Body of pancreas (tissue), 4 donors: ENCODE measurements around the gene NKAIN2. TPM values are rescaled to one million over a fixed set of nuclear protein-coding genes. Genes with fewer than 3 reads are reported as not detected.

Experiments
- ATAC-seq: fragments of 150-250 bp; one replicate; pipeline ENCODE4 v1.9.1; 2016
- DNase-seq, 4 donors: peaks; one replicate each; pipeline ENCODE4 v3.0.0-alpha.2; 2019
- H3K27ac ChIP-seq, 4 donors: fragments of 200-600 bp; sonication (generic); 1 replicate in 3 of 4; 2 replicates in 1 of 4; pipeline versions ENCODE4 v1.5.1 to v1.6.1; 2016 to 2019; ENCODE audit warnings: mild to moderate bottlenecking in 1 of 4, mixed read lengths in 1 of 4, moderate library complexity in 1 of 4
- H3K27me3 ChIP-seq, 2 donors: fragments of 200-600 bp; sonication (generic); one replicate each; pipeline ENCODE4 v1.6.0; 2016; ENCODE audit warnings: mild to moderate bottlenecking in 1 of 2
- H3K36me3 ChIP-seq, 2 donors: fragments of 200-600 bp; sonication (generic); replicated peaks in 1 of 2; 2 replicates each; pipeline ENCODE4 v1.5.1; 2016; ENCODE audit warnings: low read depth in 2 of 2; ENCODE audit not compliant: insufficient read depth in 1 of 2
- H3K4me1 ChIP-seq: fragments of 200-600 bp; sonication (generic); one replicate; pipeline ENCODE4 v1.6.0; 2016
- H3K4me3 ChIP-seq, 2 donors: fragments of 200-600 bp; sonication (generic); 1 replicate in 1 of 2; 2 replicates in 1 of 2; pipeline ENCODE4 v1.5.1; 2016 to 2019
- H3K9me3 ChIP-seq, 3 donors: fragments of 200-600 bp; sonication (generic); 1 replicate in 2 of 3; 2 replicates in 1 of 3; pipeline ENCODE4 v1.5.1; 2016
- CTCF ChIP-seq, 7 experiments: fragments of 450-650 bp in 4 of 7; fragments of 200-600 bp in 3 of 7; sonication (generic) in 3 of 7; IDR thresholded peaks; one replicate each; pipeline ENCODE4 v1.5.1; 2016 to 2019; ENCODE audit warnings: antibody characterized with exemption in 7 of 7
- POLR2A ChIP-seq, 3 donors: fragments of 450-650 bp; IDR thresholded peaks; one replicate each; pipeline ENCODE4 v1.6.1; 2016; ENCODE audit warnings: antibody characterized with exemption in 3 of 3, mild to moderate bottlenecking in 2 of 3
- WGBS, 2 donors: methylation state at CpG; one replicate each; pipeline ENCODE4 v1.1.5; 2017; 5-methylcytosine and 5-hydroxymethylcytosine counted together
- intact Hi-C: fragments of 100-400 bp; cut with DNase I; formaldehyde crosslinking; loops from one replicate; pipeline ENCODE4 v1.15.1; 2023
- total RNA-seq, 2 donors: library from RNA; depleted of rRNA; stranded (reverse); fragments of >200 nt; gene quantifications; one replicate each; pipeline ENCODE4 v1.1.0, GENCODE V29; 2016

NKAIN2 gene
- total RNA-seq, 2 donors from 2014 or later = not detected

- ATAC-seq (no peak), DNase-seq (no peak)
- intact Hi-C loops = no loop called here
- Histone ChIP-seq H3K9me3 (no peaks in the 10 kb centered on the region), H3K27me3 (no peaks in the 10 kb centered on the region), H3K27ac (no peak overlapping the region), H3K4me3 (no peak overlapping the region), H3K4me1 (no peaks in the 10 kb centered on the region), H3K36me3 (no peaks in the 10 kb centered on the region)
- TF ChIP-seq POLR2A (IDR thresholded peaks at IDR 0.05) (no peak), CTCF (IDR thresholded peaks at IDR 0.05) (no peak)
- 68 to 91% methylated on average over 1 of the region's 1 CpG for WGBS, 2 donors
Measured at GRCh38 chr6:123925842-123926399, 122.3 kb downstream of the NKAIN2 start.

- WGBS, 2 donors = 16 to 19% methylated on average over 1 of the region's 1 CpG
- Histone ChIP-seq H3K27me3 (no peaks in the 10 kb centered on the region), H3K4me1 (no peaks in the 10 kb centered on the region), H3K27ac (no peak overlapping the region), H3K4me3 (no peak overlapping the region), H3K36me3 (no peaks in the 10 kb centered on the region), H3K9me3 (no peaks in the 10 kb centered on the region)
- no peak for TF ChIP-seq POLR2A (IDR thresholded peaks at IDR 0.05)
- TF ChIP-seq CTCF (IDR thresholded peaks at IDR 0.05) = no peak
- DNase-seq (no peak), ATAC-seq (no peak)
- intact Hi-C loops = no loop called here
Measured at GRCh38 chr6:123928529-123928928, 124.9 kb downstream of the NKAIN2 start.

GRCh38 chr6:123931928-123932327 is 128.3 kb downstream of the NKAIN2 start:
- no peaks in the 10 kb centered on the region for H3K4me1 ChIP-seq
- H3K36me3 ChIP-seq = no peaks in the 10 kb centered on the region
- no peak overlapping the region for H3K27ac ChIP-seq
- no peak overlapping the region for H3K4me3 ChIP-seq
- TF ChIP-seq CTCF (IDR thresholded peaks at IDR 0.05) (no peak), POLR2A (IDR thresholded peaks at IDR 0.05) (no peak)
- intact Hi-C loops = no loop called here
- no peaks in the 10 kb centered on the region for H3K9me3 ChIP-seq
- WGBS, 2 donors = 59 to 75% methylated on average over 3 of the region's 3 CpGs
- no peaks in the 10 kb centered on the region for H3K27me3 ChIP-seq
- DNase-seq (no peak), ATAC-seq (no peak)

GRCh38 chr6:123940551-123940950 is 136.9 kb downstream of the NKAIN2 start:
- DNase-seq (no peak), ATAC-seq (no peak)
- WGBS, 2 donors = 85 to 89% methylated on average over 3 of the region's 3 CpGs
- H3K27me3 ChIP-seq = no peaks in the 10 kb centered on the region
- intact Hi-C loops = no loop called here
- H3K4me1 ChIP-seq = no peaks in the 10 kb centered on the region
- no peaks in the 10 kb centered on the region for H3K9me3 ChIP-seq
- no peak for TF ChIP-seq POLR2A (IDR thresholded peaks at IDR 0.05)
- no peak for TF ChIP-seq CTCF (IDR thresholded peaks at IDR 0.05)
- no peak overlapping the region for H3K27ac ChIP-seq
- no peaks in the 10 kb centered on the region for H3K36me3 ChIP-seq
- no peak overlapping the region for H3K4me3 ChIP-seq

GRCh38 chr6:123941855-123942254 is 138.2 kb downstream of the NKAIN2 start:
- ATAC-seq (no peak), DNase-seq (no peak)
- no peak overlapping the region for H3K27ac ChIP-seq

More at GRCh38 chr6:123941855-123942254, 138.2 kb downstream of the NKAIN2 start:
- Histone ChIP-seq H3K9me3 (no peaks in the 10 kb centered on the region), H3K4me1 (no peaks in the 10 kb centered on the region), H3K4me3 (no peak overlapping the region), H3K36me3 (no peaks in the 10 kb centered on the region), H3K27me3 (no peaks in the 10 kb centered on the region)
- 65 to 74% methylated on average over 1 of the region's 1 CpG for WGBS, 2 donors
- TF ChIP-seq CTCF (IDR thresholded peaks at IDR 0.05) (no peak), POLR2A (IDR thresholded peaks at IDR 0.05) (no peak)
- intact Hi-C loops = no loop called here
